ENCODE results near the gene MFSD2A.
"Not testable (repeated sequence)": the region's sequence is repeated elsewhere in the genome, so short reads cannot be mapped to it uniquely, and the experiment has no call there.

MFSD2A gene

DNA sequence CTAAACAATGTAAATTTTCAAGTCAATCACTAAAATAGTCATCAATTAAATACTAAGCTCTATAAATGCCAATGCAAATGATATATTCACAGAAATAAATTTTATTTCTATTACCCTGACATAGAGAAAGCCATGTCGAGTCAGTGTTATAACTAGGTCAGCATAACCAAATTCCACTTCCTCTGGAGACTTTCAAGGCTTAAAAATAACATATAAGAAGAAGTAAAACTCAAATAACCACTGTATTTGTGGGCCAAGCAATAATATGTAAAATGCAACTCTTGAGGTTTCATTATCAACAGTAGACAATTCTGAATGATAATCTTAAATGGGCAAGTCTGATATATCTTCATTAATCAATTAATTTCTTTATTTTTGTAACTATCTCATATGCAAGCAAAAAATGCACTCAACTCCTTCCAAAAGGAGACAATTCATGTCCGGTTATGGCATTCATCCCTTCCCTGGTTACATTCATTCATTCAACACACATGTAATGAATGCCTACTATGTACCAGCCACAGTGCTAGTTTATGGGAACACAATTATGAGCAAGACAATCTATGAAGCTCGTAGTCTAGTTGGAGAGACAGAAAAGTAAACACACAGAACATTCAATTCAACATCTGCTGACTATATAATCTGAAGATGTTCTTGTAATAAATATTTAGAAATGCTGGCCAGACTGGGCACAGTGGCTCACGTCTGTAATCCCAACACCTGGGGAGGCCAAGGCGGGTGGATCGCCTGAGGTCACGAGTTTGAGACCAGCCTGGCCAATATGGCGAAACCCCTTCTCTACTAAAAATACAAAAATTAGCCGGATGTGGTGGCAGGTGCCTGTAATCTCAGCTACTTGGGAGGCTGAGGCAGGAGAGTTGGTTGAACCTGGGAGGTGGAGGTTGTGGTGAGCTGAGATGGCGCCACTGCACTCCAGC is 48.5 kb downstream of the MFSD2A start:
- DNase-seq (ENCODE audit: low read depth) = no peak

DNA sequence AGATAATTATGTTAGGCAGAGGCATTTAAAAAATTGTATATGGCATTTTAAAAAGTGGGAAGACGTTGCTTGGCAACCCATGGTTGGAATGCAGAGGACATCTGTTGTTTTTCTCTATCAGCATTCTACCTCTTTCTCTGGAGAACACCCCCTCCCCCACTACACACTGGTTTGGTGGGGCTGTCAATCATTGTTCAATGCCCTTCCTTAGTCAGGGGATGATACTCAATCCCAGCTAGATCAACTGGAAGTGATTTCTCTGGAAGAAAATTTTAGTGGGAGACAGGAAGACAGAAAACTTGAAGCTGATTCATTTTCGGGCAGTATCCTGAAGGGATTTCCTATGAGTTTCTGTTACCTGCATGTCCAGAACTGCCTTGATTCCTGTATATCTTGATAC is 49.9 kb downstream of the MFSD2A start:
- no peak for DNase-seq (ENCODE audit: low read depth)

DNA sequence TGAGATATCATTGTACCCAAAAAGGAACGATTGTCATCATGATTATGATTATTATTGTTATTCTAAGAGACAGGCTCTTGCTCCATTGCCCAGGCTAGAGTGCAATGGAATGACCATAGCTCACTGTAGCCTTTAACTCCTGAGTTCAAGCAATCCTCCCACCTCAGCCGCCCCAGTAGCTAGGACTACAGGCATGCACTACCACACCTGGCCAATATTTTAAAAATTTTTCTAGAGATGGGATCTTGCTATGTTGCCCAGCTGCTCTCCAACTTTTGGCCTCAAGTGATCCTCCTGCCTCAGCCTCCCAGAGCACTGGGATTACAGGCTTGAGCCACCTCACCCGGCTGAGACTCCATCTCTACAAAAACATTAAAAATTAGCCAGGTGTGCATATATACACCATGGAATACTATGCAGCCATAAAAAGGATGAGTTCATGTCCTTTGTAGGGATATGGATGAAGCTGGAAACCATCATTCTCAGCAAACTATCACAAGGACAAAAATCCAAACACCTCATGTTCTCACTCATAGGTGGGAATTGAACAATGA is 52.6 kb downstream of the MFSD2A start:
- DNase-seq (ENCODE audit: low read depth) = not testable (repeated sequence)

DNA sequence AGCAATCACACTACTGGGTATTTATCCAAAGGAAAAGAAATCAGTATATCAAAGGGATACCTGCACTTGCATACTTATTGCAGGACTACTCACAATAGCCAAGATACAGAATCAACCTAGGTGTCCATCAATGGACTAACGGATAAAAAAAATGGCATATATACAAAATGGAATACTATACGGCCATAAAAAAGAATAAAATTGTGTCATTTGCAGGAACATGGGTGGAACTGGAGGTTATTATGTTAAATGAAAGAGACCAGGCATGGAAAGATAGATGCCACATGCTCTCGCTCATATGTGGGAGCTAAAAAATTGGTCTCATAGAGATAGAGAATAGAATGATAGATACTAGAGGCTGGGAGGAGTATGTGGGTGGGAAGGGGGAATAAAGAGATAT is 56.3 kb downstream of the MFSD2A start:
- DNase-seq (ENCODE audit: low read depth) = no peak

DNA sequence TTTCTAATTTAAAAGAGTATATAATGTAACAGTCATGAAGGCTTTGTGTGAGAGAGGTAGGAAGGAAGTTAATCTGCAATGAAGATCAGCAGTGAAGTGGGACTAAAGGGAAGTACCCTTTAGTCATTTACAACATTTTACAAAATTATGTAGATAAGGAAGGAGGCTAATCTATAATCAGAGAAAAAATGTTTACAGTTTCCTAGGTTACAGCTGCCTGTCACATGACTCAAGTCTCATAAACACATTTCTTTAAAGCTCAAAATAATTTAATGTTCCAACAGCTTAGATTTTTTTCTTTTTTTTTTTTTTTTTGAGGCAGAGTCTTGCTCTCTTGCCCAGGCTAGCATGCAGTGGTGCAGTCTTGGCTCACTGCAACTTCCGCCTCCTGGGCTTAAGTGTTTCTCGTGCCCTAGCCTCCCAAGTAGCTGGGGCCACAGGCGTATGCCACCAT is 59.3 kb downstream of the MFSD2A start:
- DNase-seq (ENCODE audit: low read depth) = no peak

DNA sequence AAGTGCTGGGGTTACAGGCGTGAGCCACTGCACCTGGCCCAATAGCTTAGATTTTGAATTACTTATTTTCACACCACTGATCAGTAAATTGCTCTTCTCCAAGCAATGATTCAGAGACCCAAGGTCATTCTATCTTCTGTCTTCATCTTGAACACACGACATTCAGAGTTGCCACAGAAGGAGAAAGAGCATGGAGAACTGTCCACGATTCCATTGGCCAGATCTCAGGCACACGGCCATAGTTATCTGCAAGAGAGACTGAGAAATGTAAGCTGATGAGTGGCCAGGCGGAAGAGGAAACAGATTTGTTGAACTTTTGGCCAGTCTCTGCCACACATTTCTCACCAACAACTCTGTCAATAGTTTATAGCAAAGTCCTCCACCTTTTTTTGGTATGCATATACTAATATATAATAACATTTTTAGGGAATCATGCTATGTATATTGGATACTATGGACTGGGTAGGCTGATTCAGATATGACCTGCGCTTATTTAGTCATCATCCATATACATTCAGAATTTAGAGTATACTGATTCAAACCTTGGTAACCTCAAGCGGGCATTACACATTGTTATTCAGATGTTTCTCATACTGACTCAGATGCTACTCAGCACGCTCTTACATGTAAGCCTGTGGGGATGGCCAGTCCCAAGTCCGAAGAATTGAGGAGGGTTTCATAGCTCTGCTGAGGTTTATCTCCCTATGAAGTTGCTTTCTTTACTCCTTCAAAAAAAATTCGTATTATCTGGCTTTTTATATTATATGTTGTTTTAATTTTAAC is 60.1 kb downstream of the MFSD2A start:
- no peak for DNase-seq (ENCODE audit: low read depth)

DNA sequence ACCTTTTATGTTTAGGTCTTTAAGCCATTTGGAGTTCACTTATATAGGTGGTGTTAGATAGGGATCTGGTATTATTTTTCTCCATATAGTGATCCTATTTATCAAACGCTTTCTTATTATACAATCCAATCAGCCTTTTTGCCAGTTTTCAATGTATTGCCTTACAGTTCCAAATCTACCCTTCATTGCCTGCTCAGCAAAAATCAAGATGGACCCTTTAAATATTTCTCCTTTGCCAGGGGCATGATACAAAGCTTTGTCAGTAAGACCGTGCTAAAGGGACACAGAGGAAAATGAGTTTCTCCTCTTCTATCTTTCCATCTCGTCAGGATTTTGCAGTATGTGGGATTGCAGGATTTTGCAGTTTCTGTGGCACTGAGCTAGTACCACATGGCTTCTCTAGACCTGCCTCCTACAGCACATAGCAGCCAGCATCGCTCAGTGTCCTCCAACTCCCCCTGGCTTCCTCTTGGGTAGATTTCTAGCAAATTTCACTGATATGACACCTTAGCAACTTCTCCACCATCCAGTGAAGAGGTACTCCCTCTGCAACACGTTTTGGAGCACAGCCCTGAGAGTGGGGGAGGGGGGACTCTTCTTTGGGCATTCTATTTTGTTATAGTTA is 63.1 kb downstream of the MFSD2A start:
- no peak for DNase-seq (ENCODE audit: low read depth)

Data from activated T-helper 1 cell treated with Interleukin-2 at 50 U/mL for 16 hours (primary cell).